PC-3 (cell line): ENCODE measurements around the gene OPALIN. TPM values are rescaled to one million over a fixed set of nuclear protein-coding genes. Genes with fewer than 3 reads are reported as not detected.

Experiments
- ATAC-seq: fragments of 200-7000 bp; cut with Tn5 transposase; 2 replicates; pipeline ENCODE4 v1.9.1; 2020; ENCODE audit warnings: mild to moderate bottlenecking, moderate library complexity
- BruUV-seq: library from RNA; stranded (reverse); fragments of 400-500 nt; replicated peaks from 2 replicates; lab custom pipeline; 2021; lab: Mats Ljungman, UMichigan
- CTCF ChIA-PET: fragments of 300-600 bp; sonication (Branson Sonifier 250); formaldehyde crosslinking; loops from one replicate; lab custom pipeline; 2022; ENCODE audit warnings: antibody characterized with exemption; lab: Charles Lee
- POLR2A ChIA-PET: fragments of 300-600 bp; sonication (Branson Sonifier 250); formaldehyde crosslinking; loops from one replicate; lab custom pipeline; 2022; ENCODE audit warnings: antibody characterized with exemption; ENCODE audit not compliant: unreplicated experiment; lab: Charles Lee
- DNase-seq: peaks from one replicate; pipeline ENCODE4 v3.0.0-alpha.2; 2015
- H2AFZ ChIP-seq: fragments of 300-600 bp; sonication (generic); 2 replicates; pipeline ENCODE4 v1.6.0; 2016; ENCODE audit warnings: antibody characterized with exemption, low read length
- H3F3A ChIP-seq: fragments of 300-600 bp; sonication (generic); one replicate; pipeline ENCODE4 v1.6.0; 2017; ENCODE audit warnings: antibody characterized with exemption, low read length, control low read depth, mild to moderate bottlenecking; ENCODE audit not compliant: unreplicated experiment
- H3K27ac ChIP-seq: fragments of 300-600 bp; sonication (generic); 2 replicates; pipeline ENCODE4 v1.5.1; 2016; ENCODE audit warnings: mild to moderate bottlenecking, low read length
- H3K27me3 ChIP-seq: fragments of 300-600 bp; sonication (generic); 2 replicates; pipeline ENCODE4 v1.6.1; 2016; ENCODE audit warnings: low read length, mixed read lengths
- H3K36me3 ChIP-seq: fragments of 300-600 bp; sonication (generic); 2 replicates; pipeline ENCODE4 v1.6.1; 2016; ENCODE audit warnings: low read depth, mixed run types, low read length, mixed read lengths
- H3K4me1 ChIP-seq: fragments of 300-600 bp; sonication (generic); 2 replicates; pipeline ENCODE4 v1.5.1; 2016; ENCODE audit warnings: low read length; ENCODE audit not compliant: insufficient read depth
- H3K4me2 ChIP-seq: fragments of 300-600 bp; sonication (generic); 2 replicates; pipeline ENCODE4 v1.6.0; 2016; ENCODE audit warnings: low read length
- H3K4me3 ChIP-seq: fragments of 300-600 bp; sonication (generic); 2 replicates; pipeline ENCODE4 v1.5.1; 2016; ENCODE audit warnings: mild to moderate bottlenecking, low read length, mixed read lengths
- H3K79me2 ChIP-seq: fragments of 300-600 bp; sonication (generic); 2 replicates; pipeline ENCODE4 v1.6.1; 2017; ENCODE audit warnings: low read length, mixed read lengths
- H3K9ac ChIP-seq: fragments of 300-600 bp; sonication (generic); 2 replicates; pipeline ENCODE4 v1.6.0; 2016; ENCODE audit warnings: mild to moderate bottlenecking, low read length
- H3K9me2 ChIP-seq: fragments of 300-600 bp; sonication (generic); replicated peaks from 2 replicates; pipeline ENCODE4 v1.6.1; 2016; ENCODE audit warnings: mixed run types, low read length, mixed read lengths
- H3K9me3 ChIP-seq: fragments of 300-600 bp; sonication (generic); 2 replicates; pipeline ENCODE4 v1.6.1; 2016; ENCODE audit warnings: low read length, mixed read lengths
- H4K20me1 ChIP-seq: fragments of 300-600 bp; sonication (generic); 2 replicates; pipeline ENCODE4 v1.6.1; 2016; ENCODE audit warnings: low read length, mixed read lengths
- CTCF ChIP-seq: fragments of 300-600 bp; sonication (generic); conservative IDR thresholded peaks from 2 replicates; pipeline ENCODE4 v1.5.1; 2017; ENCODE audit warnings: antibody characterized with exemption, low read depth, mild to moderate bottlenecking, low read length
- EZH2 ChIP-seq: fragments of 300-600 bp; sonication (generic); IDR thresholded peaks from one replicate; pipeline ENCODE4 v1.6.1; 2017; ENCODE audit warnings: antibody characterized with exemption, mild to moderate bottlenecking, low read length; ENCODE audit not compliant: unreplicated experiment
- EZH2phosphoT487 ChIP-seq: fragments of 300-600 bp; sonication (generic); IDR thresholded peaks from 2 replicates; pipeline ENCODE4 v1.6.1; 2018; ENCODE audit warnings: mild to moderate bottlenecking, antibody characterized with exemption, low read length, borderline replicate concordance
- intact Hi-C: fragments of 100-400 bp; cut with micrococcal nuclease; formaldehyde crosslinking; loops from 2 replicates; pipeline ENCODE4 v1.9.0; 2023
- total RNA-seq: library from RNA; depleted of rRNA; stranded (reverse); fragments of >200 nt; gene quantifications from 2 replicates; pipeline ENCODE4 v1.2.3, GENCODE V29; 2014

Gene OPALIN
- total RNA-seq, 1 experiment from 2014 or later = not detected

GRCh38 chr10:96368971-96369370 is 10.2 kb upstream of the OPALIN start:
- no TSS peak for BruUV-seq
- no peaks in the 10 kb centered on the region for H3K79me2 ChIP-seq
- intact Hi-C loops = no loop called here
- DNase-seq (no peak), ATAC-seq (no peak)
- no peak overlapping the region for H2AFZ ChIP-seq
- POLR2A ChIA-PET = no interaction called here
- H3K9me3 ChIP-seq = no peaks in the 10 kb centered on the region
- H3K36me3 ChIP-seq = no peaks in the 10 kb centered on the region
- H3K27me3 ChIP-seq = no peaks in the 10 kb centered on the region
- H3K9ac ChIP-seq = no peak overlapping the region
- H3K27ac ChIP-seq = no peak overlapping the region
- CTCF ChIA-PET = no interaction called here
- TF ChIP-seq EZH2phosphoT487 (no peak), CTCF (no peak), EZH2 (no peak)
- H3K4me3 ChIP-seq = no peak overlapping the region
- H3K4me1 ChIP-seq = peaks cover 14% of the 10 kb centered on the region
- H4K20me1 ChIP-seq = no peaks in the 10 kb centered on the region
- H3K4me2 ChIP-seq = no peak overlapping the region
- no peaks in the 10 kb centered on the region for H3K9me2 ChIP-seq
- no peaks in the 10 kb centered on the region for H3F3A ChIP-seq

- Histone ChIP-seq H3K36me3 (no peaks in the 10 kb centered on the region), H3K27ac (no peak overlapping the region), H3F3A (no peaks in the 10 kb centered on the region), H3K9ac (no peak overlapping the region), H3K4me2 (no peak overlapping the region), H3K79me2 (no peaks in the 10 kb centered on the region), H3K4me3 (no peak overlapping the region), H3K9me2 (no peaks in the 10 kb centered on the region), H3K27me3 (no peaks in the 10 kb centered on the region), H4K20me1 (no peaks in the 10 kb centered on the region), H2AFZ (no peak overlapping the region), H3K4me1 (peaks cover 14% of the 10 kb centered on the region), H3K9me3 (no peaks in the 10 kb centered on the region)
- intact Hi-C loops = no loop called here
- POLR2A ChIA-PET = no interaction called here
- TF ChIP-seq EZH2phosphoT487 (no peak), CTCF (no peak), EZH2 (no peak)
- CTCF ChIA-PET = no interaction called here
- ATAC-seq (no peak), DNase-seq (no peak)
- BruUV-seq = no TSS peak
These were observed 8.7 kb upstream of the OPALIN start for GRCh38 chr10:96367470-96367869.

- POLR2A ChIA-PET = no interaction called here
- H3K9me2 ChIP-seq = no peaks in the 10 kb centered on the region
- H3K27ac ChIP-seq = no peak overlapping the region
- peaks cover 14% of the 10 kb centered on the region for H3K4me1 ChIP-seq
- no peak overlapping the region for H3K9ac ChIP-seq
- ATAC-seq = peak; percentile 42
- H3K79me2 ChIP-seq = no peaks in the 10 kb centered on the region
- TF ChIP-seq CTCF (no peak), EZH2phosphoT487 (no peak)
- H3K4me2 ChIP-seq = 0 out of 2 replicates have a peak overlapping the region, but pooled peaks have one; percentile 1
- H3K36me3 ChIP-seq = no peaks in the 10 kb centered on the region
- no TSS peak for BruUV-seq
- intact Hi-C loops = no loop called here
- no peaks in the 10 kb centered on the region for H4K20me1 ChIP-seq
- 0 out of 2 replicates have a peak, but pooled peaks cover 4% of the 10 kb centered on the region for H3K27me3 ChIP-seq
- H2AFZ ChIP-seq = no peak overlapping the region
- H3K9me3 ChIP-seq = no peaks in the 10 kb centered on the region
- peak; percentile 75 for DNase-seq
- CTCF ChIA-PET = interaction anchor here (0.7 kb wide), 1 partner anchor 32 kb away, joined by 3 read pairs; no protein-coding TSS in a partner anchor
- H3F3A ChIP-seq = no peaks in the 10 kb centered on the region
- no peak overlapping the region for H3K4me3 ChIP-seq
These were observed 7.7 kb upstream of the OPALIN start for GRCh38 chr10:96366508-96366907.
